GM23338 (cell line): ENCODE data around the gene ANXA8L1. TPM values are rescaled to one million over a fixed set of nuclear protein-coding genes. Genes with fewer than 3 reads are reported as not detected.

Experiments used
- ATAC-seq: fragments of 200-7000 bp; cut with Tn5 transposase; 3 replicates; pipeline ENCODE4 v1.9.1; 2020
- DNase-seq: peaks from one replicate; pipeline ENCODE4 v3.0.0-alpha.2; 2015; ENCODE audit warnings: low spot score
- H2AFZ ChIP-seq: fragments of 200-600 bp; sonication (generic); 2 replicates; pipeline ENCODE4 v1.8.0; 2016; ENCODE audit warnings: antibody characterized with exemption, mild to moderate bottlenecking, moderate library complexity
- H3F3A ChIP-seq: fragments of 200-600 bp; sonication (generic); replicated peaks from 2 replicates; pipeline ENCODE4 v1.8.0; 2017; ENCODE audit warnings: antibody characterized with exemption, mixed run types, low read depth
- H3K27ac ChIP-seq: fragments of 200-600 bp; sonication (generic); 2 replicates; pipeline ENCODE4 v1.6.1; 2016; ENCODE audit warnings: low read depth
- H3K27me3 ChIP-seq: fragments of 200-600 bp; sonication (generic); 2 replicates; pipeline ENCODE4 v1.8.0; 2016; ENCODE audit warnings: mild to moderate bottlenecking, mixed run types, moderate library complexity; ENCODE audit not compliant: insufficient read depth
- H3K36me3 ChIP-seq: fragments of 200-600 bp; sonication (generic); 2 replicates; pipeline ENCODE4 v1.8.0; 2016; ENCODE audit warnings: mild to moderate bottlenecking; ENCODE audit not compliant: insufficient read depth
- H3K4me1 ChIP-seq: fragments of 200-600 bp; sonication (generic); 2 replicates; pipeline ENCODE4 v1.8.0; 2016; ENCODE audit warnings: mild to moderate bottlenecking, moderate library complexity; ENCODE audit not compliant: insufficient read depth
- H3K4me2 ChIP-seq: fragments of 200-600 bp; sonication (generic); 2 replicates; pipeline ENCODE4 v1.7.1; 2017; ENCODE audit warnings: mixed run types
- H3K4me3 ChIP-seq: fragments of 200-600 bp; sonication (generic); 2 replicates; pipeline ENCODE4 v1.6.1; 2016; ENCODE audit warnings: mixed run types
- H3K79me2 ChIP-seq: fragments of 200-600 bp; sonication (generic); replicated peaks from 2 replicates; pipeline ENCODE4 v1.8.0; 2017; ENCODE audit warnings: mild to moderate bottlenecking; ENCODE audit not compliant: insufficient read depth
- H3K9me2 ChIP-seq: fragments of 200-600 bp; sonication (generic); 2 replicates; pipeline ENCODE4 v1.8.0; 2017; ENCODE audit not compliant: insufficient read depth
- H4K20me1 ChIP-seq: fragments of 200-600 bp; sonication (generic); replicated peaks from 2 replicates; pipeline ENCODE4 v1.8.0; 2017; ENCODE audit warnings: mild to moderate bottlenecking; ENCODE audit not compliant: insufficient read depth
- H3K27ac Mint-ChIP-seq: 2 replicates; pipeline ENCODE4 v1.8.0; 2020; ENCODE audit warnings: inconsistent platforms, mild to moderate bottlenecking, moderate library complexity, mixed read lengths
- H3K27me3 Mint-ChIP-seq: 3 replicates; pipeline ENCODE4 v1.8.0; 2022; ENCODE audit warnings: low read depth, mild to moderate bottlenecking, moderate library complexity, mixed read lengths, inconsistent platforms; ENCODE audit not compliant: insufficient read depth, poor library complexity
- H3K36me3 Mint-ChIP-seq: 3 replicates; pipeline ENCODE4 v1.8.0; 2021; ENCODE audit warnings: low read depth, mild to moderate bottlenecking, inconsistent platforms, moderate library complexity, mixed read lengths
- H3K4me1 Mint-ChIP-seq: 3 replicates; pipeline ENCODE4 v1.8.0; 2020; ENCODE audit warnings: mild to moderate bottlenecking, inconsistent platforms, mixed read lengths
- H3K4me3 Mint-ChIP-seq: 3 replicates; pipeline ENCODE4 v1.8.0; 2021; ENCODE audit warnings: moderate library complexity, mild to moderate bottlenecking, inconsistent platforms, mixed read lengths
- H3K9me3 Mint-ChIP-seq: 3 replicates; pipeline ENCODE4 v1.8.0; 2020; ENCODE audit warnings: moderate library complexity, mild to moderate bottlenecking, inconsistent platforms, mixed read lengths
- CREB1 ChIP-seq: fragments of 250-450 bp; sonication (Bioruptor Pico); IDR thresholded peaks from 2 replicates; pipeline ENCODE4 v1.5.0; 2020; ENCODE audit warnings: low read depth, mild to moderate bottlenecking, moderate library complexity
- CTCF ChIP-seq, 2 experiments: fragments of 200-600 bp in 1 of 2; sonication (generic) in 1 of 2; conservative IDR thresholded peaks; 2 replicates each; pipeline versions ENCODE4 v1.5.1 to v1.6.1; 2016 to 2017; ENCODE audit warnings: antibody characterized with exemption in 2 of 2, low read depth in 2 of 2, mild to moderate bottlenecking in 2 of 2, moderate library complexity in 1 of 2
- ETS1 ChIP-seq: IDR thresholded peaks from 2 replicates; pipeline ENCODE4 v1.6.1; 2016; ENCODE audit warnings: antibody characterized with exemption
- EZH2 ChIP-seq: fragments of 200-600 bp; sonication (generic); IDR thresholded peaks from one replicate; pipeline ENCODE4 v1.8.0; 2017; ENCODE audit warnings: antibody characterized with exemption, mild to moderate bottlenecking, low read depth; ENCODE audit not compliant: unreplicated experiment
- EZH2phosphoT487 ChIP-seq: fragments of 200-600 bp; sonication (generic); IDR thresholded peaks from one replicate; pipeline ENCODE4 v1.8.1; 2018; ENCODE audit warnings: antibody characterized with exemption; ENCODE audit not compliant: unreplicated experiment
- JUNB ChIP-seq: IDR thresholded peaks from one replicate; pipeline ENCODE4 v1.6.1; 2016; ENCODE audit warnings: antibody characterized with exemption; ENCODE audit not compliant: unreplicated experiment
- NANOG ChIP-seq: IDR thresholded peaks from 2 replicates; pipeline ENCODE4 v1.6.1; 2016; ENCODE audit warnings: antibody characterized with exemption, borderline replicate concordance
- POLR2AphosphoS5 ChIP-seq: IDR thresholded peaks from 2 replicates; pipeline ENCODE4 v1.6.1; 2016; ENCODE audit warnings: antibody characterized with exemption, low read depth
- REST ChIP-seq: IDR thresholded peaks from one replicate; pipeline ENCODE4 v1.6.1; 2018; ENCODE audit warnings: antibody characterized with exemption; ENCODE audit not compliant: unreplicated experiment
- STAT1 ChIP-seq: IDR thresholded peaks from one replicate; pipeline ENCODE4 v1.6.1; 2016; ENCODE audit warnings: antibody characterized with exemption; ENCODE audit not compliant: unreplicated experiment
- ZNF114 ChIP-seq: fragments of 250-450 bp; sonication (Bioruptor Pico); IDR thresholded peaks from 2 replicates; pipeline ENCODE4 v1.5.0; 2020; ENCODE audit warnings: mild to moderate bottlenecking, moderate library complexity
- ZNF331 ChIP-seq: fragments of 250-450 bp; sonication (Bioruptor Pico); IDR thresholded peaks from 2 replicates; pipeline ENCODE4 v1.5.0; 2020; ENCODE audit warnings: low read depth, mild to moderate bottlenecking, moderate library complexity
- ZNF462 ChIP-seq: fragments of 250-450 bp; sonication (Bioruptor Pico); IDR thresholded peaks from 2 replicates; pipeline ENCODE4 v1.5.0; 2020; ENCODE audit warnings: mild to moderate bottlenecking, moderate library complexity
- polyA plus RNA-seq: library from polyadenylated mRNA; unstranded; fragments of >200 nt; fragmentation: Nextera tagmentation; extraction: Ambion mirVana; gene quantifications from 2 replicates; pipeline ENCODE4 v1.2.1, GENCODE V29; 2016
- total RNA-seq: library from RNA; depleted of rRNA; stranded (reverse); fragments of >200 nt; shearing (Covaris generic); gene quantifications from 2 replicates; pipeline ENCODE4 v1.2.3, GENCODE V29; 2014

Gene ANXA8L1
- total and polyA plus RNA-seq, 2 experiments from 2014 or later: not detected

GRCh38 chr10:46329690-46330016 lies 45.9 kb upstream of the ANXA8L1 start:
- Histone ChIP-seq H3K27ac (no peak overlapping the region), H3K4me2 (no peak overlapping the region), H4K20me1 (no peaks in the 10 kb centered on the region), H3K79me2 (no peaks in the 10 kb centered on the region), H3K27me3 (no peaks in the 10 kb centered on the region), H3K4me1 (no peaks in the 10 kb centered on the region), H3K36me3 (no peaks in the 10 kb centered on the region), H3K9me2 (no peaks in the 10 kb centered on the region), H3F3A (no peaks in the 10 kb centered on the region), H3K4me3 (no peak overlapping the region), H2AFZ (0 out of 2 replicates have a peak overlapping the region, but pooled peaks have one; percentile 32)
- H3K27me3 Mint-ChIP-seq: peaks cover 12% of the 10 kb centered on the region
- no peak for TF ChIP-seq STAT1
- no peak for TF ChIP-seq EZH2phosphoT487
- no peak for TF ChIP-seq JUNB
- no peak for TF ChIP-seq EZH2
- no peak for TF ChIP-seq CTCF (conservative IDR thresholded peaks at IDR 0.05; ENCODE audit: low read depth in 2 of 2)
- TF ChIP-seq REST: no peak
- no peak for TF ChIP-seq NANOG
- no peak for TF ChIP-seq ZNF462
- no peak for TF ChIP-seq POLR2AphosphoS5
- TF ChIP-seq CREB1 (CRISPR knock-in tag): no peak
- no peak for TF ChIP-seq ZNF331 (CRISPR knock-in tag)
- no peak for TF ChIP-seq ETS1
- TF ChIP-seq ZNF114 (CRISPR knock-in tag): no peak
- ATAC-seq: peak; percentile 88
- H3K36me3 Mint-ChIP-seq: no peaks in the 10 kb centered on the region
- H3K4me1 Mint-ChIP-seq: peaks cover 9% of the 10 kb centered on the region
- no peak overlapping the region for H3K4me3 Mint-ChIP-seq
- no peaks in the 10 kb centered on the region; the same call in 2 of the 3 replicates for H3K9me3 Mint-ChIP-seq
- peak overlapping the region; percentile 18; the same call in 1 of the 2 replicates for H3K27ac Mint-ChIP-seq
- DNase-seq: peak; percentile 20
